GM18502 (cell line): ENCODE measurements around the gene PARD6G.
A peak's percentile ranks its signal among the peaks of the same experiment; 100 is the strongest.
"Not testable (repeated sequence)": the region's sequence is repeated elsewhere in the genome, so short reads cannot be mapped to it uniquely, and the experiment has no call there.

Experiments used
- ATAC-seq: cut with Tn5 transposase; IDR thresholded peaks from one replicate; pipeline ENCODE4 v1.9.1; 2021; ENCODE audit warnings: mild to moderate bottlenecking; ENCODE audit not compliant: unreplicated experiment, poor library complexity

The PARD6G gene

GRCh38 chr18:80247393-80247841 is at the start of gene PARD6G:
TSS of gene PARD6G (minus strand) at chr18:80247514. CDS start at chr18:80247348, 166 bp downstream.
- peak; percentile 78 for ATAC-seq

GRCh38 chr18:80262241-80263033 is 15.1 kb upstream of the PARD6G start:
- ATAC-seq, result not testable (repeated sequence)

GRCh38 chr18:80259610-80260009 is 12.3 kb upstream of the PARD6G start:
- ATAC-seq, result no peak

- no peak for ATAC-seq
Observed at GRCh38 chr18:80258640-80259039, 11.3 kb upstream of the PARD6G start.

- not testable (repeated sequence) for ATAC-seq
Observed at GRCh38 chr18:80257579-80258543, 10.5 kb upstream of the PARD6G start.

- ATAC-seq, result no peak
Observed at GRCh38 chr18:80254971-80255500, 7.7 kb upstream of the PARD6G start.

GRCh38 chr18:80253871-80254492 is 6.7 kb upstream of the PARD6G start:
- ATAC-seq, result no peak

- no peak for ATAC-seq
Observed at GRCh38 chr18:80253236-80253635, 5.9 kb upstream of the PARD6G start.

- no peak for ATAC-seq
Observed at GRCh38 chr18:80252136-80252535, 4.8 kb upstream of the PARD6G start.

- no peak for ATAC-seq
Observed at GRCh38 chr18:80251700-80252099, 4.4 kb upstream of the PARD6G start.

GRCh38 chr18:80250740-80251364 is 3.5 kb upstream of the PARD6G start:
- no peak for ATAC-seq

GRCh38 chr18:80249217-80250093 is 2.1 kb upstream of the PARD6G start:
- ATAC-seq, result no peak

- peak; percentile 57 for ATAC-seq
Observed at GRCh38 chr18:80246445-80247392, 595 bp downstream of the PARD6G start.

- ATAC-seq, result no peak
Observed at GRCh38 chr18:80245781-80246444, 1.4 kb downstream of the PARD6G start.

GRCh38 chr18:80244956-80245730 is 2.2 kb downstream of the PARD6G start:
- ATAC-seq, result no peak

GRCh38 chr18:80244167-80244566 is 3.1 kb downstream of the PARD6G start:
- no peak for ATAC-seq

- no peak for ATAC-seq
Observed at GRCh38 chr18:80243204-80243603, 4.1 kb downstream of the PARD6G start.
